HG02678 (cell line): ENCODE data around the gene STARD10.
"Not testable (repeated sequence)": the region's sequence is repeated elsewhere in the genome, so short reads cannot be mapped to it uniquely, and the experiment has no call there.

Experiments
- ATAC-seq: cut with Tn5 transposase; IDR thresholded peaks from one replicate; pipeline ENCODE4 v1.9.1; 2021; ENCODE audit warnings: mild to moderate bottlenecking, moderate library complexity; ENCODE audit not compliant: unreplicated experiment

The STARD10 gene

GRCh38 chr11:72811686-72812085 is 17.8 kb upstream of the STARD10 start:
- ATAC-seq: not testable (repeated sequence)

- no peak for ATAC-seq
Observed at GRCh38 chr11:72808331-72808798, 14.5 kb upstream of the STARD10 start.

GRCh38 chr11:72807792-72808191 is 13.9 kb upstream of the STARD10 start:
- ATAC-seq: no peak

- no peak for ATAC-seq
Observed at GRCh38 chr11:72807021-72807693, 13.3 kb upstream of the STARD10 start.

- not testable (repeated sequence) for ATAC-seq
Observed at GRCh38 chr11:72806378-72806777, 12.5 kb upstream of the STARD10 start.

GRCh38 chr11:72805216-72805615 is 11.4 kb upstream of the STARD10 start:
- ATAC-seq: no peak

- ATAC-seq: no peak
Observed at GRCh38 chr11:72802822-72803221, 9.0 kb upstream of the STARD10 start.

- no peak for ATAC-seq
Observed at GRCh38 chr11:72799441-72799840, 5.6 kb upstream of the STARD10 start.

- ATAC-seq: no peak
Observed at GRCh38 chr11:72798361-72798760, 4.5 kb upstream of the STARD10 start.

- ATAC-seq: no peak
Observed at GRCh38 chr11:72793076-72793424, 797 bp downstream of the STARD10 start.

GRCh38 chr11:72792437-72793021 is 1.3 kb downstream of the STARD10 start:
- ATAC-seq: no peak

GRCh38 chr11:72791228-72791627 is 2.6 kb downstream of the STARD10 start:
- ATAC-seq: not testable (repeated sequence)

- no peak for ATAC-seq
Observed at GRCh38 chr11:72789493-72790131, 4.2 kb downstream of the STARD10 start.

- no peak for ATAC-seq
Observed at GRCh38 chr11:72788241-72788640, 5.6 kb downstream of the STARD10 start.

- ATAC-seq: peak; percentile 51
Observed at GRCh38 chr11:72787216-72788104, 6.4 kb downstream of the STARD10 start.

- no peak for ATAC-seq
Observed at GRCh38 chr11:72786305-72787215, 7.3 kb downstream of the STARD10 start.

- no peak for ATAC-seq
Observed at GRCh38 chr11:72784662-72785061, 9.2 kb downstream of the STARD10 start.

- ATAC-seq: no peak
Observed at GRCh38 chr11:72783144-72783905, 10.5 kb downstream of the STARD10 start.
